GM12872 (cell line): Measurements from ENCODE around the gene ZDHHC1.
A peak's percentile ranks its signal among the peaks of the same experiment; 100 is the strongest.

Experiments used
- TF ChIP-seq, protein P1 (sequence below): IDR thresholded peaks from 3 replicates; pipeline ENCODE4 v1.5.1; 2011; ENCODE audit warnings: low read depth, mild to moderate bottlenecking, low read length, moderate library complexity; ENCODE audit not compliant: insufficient read depth

ZDHHC1 gene

DNA sequence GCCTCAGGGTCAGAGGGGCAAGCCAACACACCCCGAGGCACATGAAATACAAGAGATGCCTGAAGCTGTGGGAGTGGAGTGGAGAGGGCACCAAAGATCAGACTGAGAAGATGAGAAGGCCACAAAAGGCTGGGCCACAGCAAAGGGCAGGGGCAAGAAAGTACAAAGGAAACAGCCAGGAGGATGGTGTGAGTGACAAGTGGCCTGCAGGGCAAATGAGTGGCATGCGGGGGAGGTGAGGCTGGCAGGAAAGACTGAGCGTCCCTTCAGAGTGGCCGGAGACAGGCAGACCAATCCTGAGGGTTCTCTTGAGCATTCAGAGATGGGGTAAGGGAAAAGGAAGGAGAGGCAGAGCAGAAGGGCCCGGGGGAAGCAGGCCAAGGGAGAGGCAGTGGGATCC is 37.8 kb upstream of the ZDHHC1 start:
- TF ChIP-seq, protein P1, sequence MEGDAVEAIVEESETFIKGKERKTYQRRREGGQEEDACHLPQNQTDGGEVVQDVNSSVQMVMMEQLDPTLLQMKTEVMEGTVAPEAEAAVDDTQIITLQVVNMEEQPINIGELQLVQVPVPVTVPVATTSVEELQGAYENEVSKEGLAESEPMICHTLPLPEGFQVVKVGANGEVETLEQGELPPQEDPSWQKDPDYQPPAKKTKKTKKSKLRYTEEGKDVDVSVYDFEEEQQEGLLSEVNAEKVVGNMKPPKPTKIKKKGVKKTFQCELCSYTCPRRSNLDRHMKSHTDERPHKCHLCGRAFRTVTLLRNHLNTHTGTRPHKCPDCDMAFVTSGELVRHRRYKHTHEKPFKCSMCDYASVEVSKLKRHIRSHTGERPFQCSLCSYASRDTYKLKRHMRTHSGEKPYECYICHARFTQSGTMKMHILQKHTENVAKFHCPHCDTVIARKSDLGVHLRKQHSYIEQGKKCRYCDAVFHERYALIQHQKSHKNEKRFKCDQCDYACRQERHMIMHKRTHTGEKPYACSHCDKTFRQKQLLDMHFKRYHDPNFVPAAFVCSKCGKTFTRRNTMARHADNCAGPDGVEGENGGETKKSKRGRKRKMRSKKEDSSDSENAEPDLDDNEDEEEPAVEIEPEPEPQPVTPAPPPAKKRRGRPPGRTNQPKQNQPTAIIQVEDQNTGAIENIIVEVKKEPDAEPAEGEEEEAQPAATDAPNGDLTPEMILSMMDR: no peak

DNA sequence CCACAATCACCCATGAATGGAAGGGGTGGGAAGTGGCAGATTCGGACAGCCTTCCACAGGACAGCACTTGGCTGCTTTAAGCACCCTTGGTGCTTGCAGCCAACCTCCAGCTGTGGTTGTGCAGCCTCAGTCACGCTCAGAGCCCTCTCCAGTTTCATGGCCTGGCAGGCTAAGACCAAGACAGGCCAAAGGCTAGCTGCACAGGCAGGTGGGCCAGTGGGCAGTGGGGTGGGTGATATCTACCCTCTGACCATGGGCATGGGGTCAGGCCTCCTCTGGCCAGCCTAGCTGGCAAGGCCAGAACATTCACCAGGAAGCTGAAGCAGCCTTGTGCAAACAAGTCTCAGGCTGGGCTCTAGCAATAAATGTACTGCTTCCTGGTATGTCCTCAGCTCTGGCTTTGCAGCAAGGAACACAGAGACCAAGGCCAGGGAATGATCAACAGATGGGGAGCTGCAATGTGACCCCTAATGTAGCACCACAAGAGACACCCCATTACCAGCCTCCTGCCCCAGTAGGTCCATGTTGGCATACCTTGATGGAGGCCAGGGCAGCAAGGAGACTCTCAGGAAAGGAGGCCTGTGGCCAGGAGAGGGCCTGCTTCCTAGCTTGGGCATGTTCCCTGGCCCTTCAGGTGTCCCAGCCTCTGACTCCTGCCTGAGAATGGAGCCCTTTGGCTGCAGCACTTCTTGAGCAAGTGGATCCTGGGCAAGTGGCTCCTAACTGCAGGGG is 35.6 kb upstream of the ZDHHC1 start:
- TF ChIP-seq, protein P1: no peak

DNA sequence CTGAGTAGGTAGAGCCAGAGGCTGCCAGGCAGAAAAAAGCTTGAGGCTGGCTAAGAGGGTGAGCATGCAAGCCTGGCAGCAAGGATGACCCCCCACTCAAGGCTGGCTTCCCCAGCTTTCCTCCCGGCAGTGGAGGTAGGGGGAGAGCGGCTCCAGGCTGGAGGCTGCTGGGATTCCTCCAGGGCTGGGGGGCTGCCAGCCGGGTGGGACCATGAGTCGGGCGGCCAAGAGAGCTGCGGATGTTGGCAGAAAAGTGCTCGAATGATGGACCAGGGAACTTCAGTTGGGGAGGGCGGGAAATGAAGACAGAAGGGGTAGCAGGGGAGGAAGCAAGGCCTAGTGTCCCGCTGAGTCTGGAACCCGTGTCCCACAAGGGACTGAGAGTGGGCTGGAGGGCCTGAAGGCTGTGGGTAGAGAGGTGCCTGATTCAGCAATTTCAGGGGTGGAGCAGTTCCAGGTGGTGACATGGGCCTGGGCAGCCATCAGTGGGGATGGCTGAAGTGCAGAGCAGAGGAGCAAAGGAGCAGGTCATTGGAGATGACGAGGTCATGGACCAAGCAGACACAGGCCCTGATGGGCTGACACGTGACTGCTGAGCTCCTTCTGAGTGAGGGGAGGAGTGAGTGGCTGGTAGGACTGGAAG is 34.9 kb upstream of the ZDHHC1 start:
- TF ChIP-seq, protein P1: no peak

DNA sequence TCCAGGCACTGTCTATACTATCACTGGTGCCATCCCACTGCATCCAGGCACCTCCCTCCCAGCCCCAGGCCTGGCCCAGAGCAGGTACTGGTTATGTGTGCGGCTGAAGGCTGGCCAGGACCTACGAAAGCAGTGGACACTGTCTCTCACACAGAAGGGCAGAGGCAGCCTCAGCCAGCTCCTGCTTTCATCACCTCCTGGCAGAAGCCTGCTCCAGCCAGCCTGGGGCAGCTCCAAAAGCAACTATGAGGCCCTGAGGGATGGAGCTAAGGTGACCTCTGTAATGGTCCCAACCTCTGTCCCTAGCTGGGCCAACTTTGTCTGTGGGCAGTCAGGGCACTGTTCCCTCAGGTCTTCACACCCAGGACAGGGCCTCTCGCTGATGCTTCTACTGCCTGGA is 33.5 kb upstream of the ZDHHC1 start:
- TF ChIP-seq, protein P1: no peak

DNA sequence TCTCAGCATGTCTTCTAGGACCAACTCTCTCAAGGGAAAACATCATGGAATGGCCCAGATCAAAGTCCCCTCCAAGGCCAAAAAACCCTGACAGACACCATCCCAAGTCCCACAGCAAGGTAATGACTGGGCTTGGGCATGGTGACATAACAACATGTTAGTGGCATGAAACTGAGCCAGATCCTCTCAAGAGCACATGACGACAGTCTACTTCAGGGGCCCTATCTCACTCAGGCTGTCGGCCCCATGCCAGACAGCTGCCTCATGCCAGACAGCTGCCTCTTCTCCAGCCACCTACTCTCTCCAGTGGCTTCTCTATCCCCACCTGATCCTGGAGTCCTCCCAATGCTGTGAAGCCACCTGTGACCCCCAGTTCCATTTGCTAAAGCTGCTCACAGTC is 33.1 kb upstream of the ZDHHC1 start:
- TF ChIP-seq, protein P1: no peak

DNA sequence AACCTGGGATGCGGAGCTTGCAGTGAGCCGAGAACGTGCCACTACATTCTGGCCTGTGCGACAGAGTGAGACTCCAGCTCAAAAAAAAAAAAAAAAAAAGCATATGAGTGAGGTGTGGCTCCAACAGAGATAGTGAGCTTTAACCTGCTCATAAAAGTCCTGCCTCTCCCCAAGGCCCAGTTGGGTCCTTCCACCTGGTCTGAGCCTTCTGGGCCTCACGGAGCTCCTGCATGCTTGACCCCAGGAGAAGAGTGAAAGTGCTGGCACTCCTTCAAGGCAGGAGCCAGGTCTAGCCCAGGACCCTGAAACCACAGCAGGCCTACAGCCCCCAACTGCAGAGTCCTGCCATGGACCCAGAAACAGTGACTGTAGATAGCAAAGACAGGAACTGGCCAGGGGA is 32.3 kb upstream of the ZDHHC1 start:
- TF ChIP-seq, protein P1: no peak

DNA sequence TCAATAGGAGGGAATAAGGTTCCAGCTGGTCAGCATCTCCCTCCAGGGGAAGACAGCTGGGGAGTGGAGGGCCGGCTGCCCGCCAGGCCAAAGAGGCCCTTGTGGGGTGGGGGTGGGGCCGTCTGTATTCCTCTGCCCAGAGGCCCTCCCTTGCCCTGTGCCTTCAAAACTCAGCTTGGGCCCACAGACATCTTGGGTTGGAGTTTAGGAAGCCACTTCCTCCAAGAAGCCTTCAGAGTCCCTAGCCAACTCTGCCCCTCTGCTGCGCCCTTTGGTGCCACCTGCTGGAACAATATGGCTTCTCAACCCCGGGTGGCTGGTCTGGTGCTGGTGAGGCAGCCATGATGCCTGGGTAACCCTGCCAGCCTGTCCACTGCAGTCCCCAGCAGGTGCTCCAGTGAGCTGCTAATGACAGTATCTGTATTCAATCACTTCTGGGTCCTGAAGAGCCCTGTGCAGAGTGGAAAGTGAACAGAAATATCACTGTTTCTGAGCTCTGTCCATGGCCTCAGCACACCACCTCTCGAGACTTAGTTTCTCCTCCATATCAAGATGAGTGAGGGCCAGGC is 31.3 kb upstream of the ZDHHC1 start:
- TF ChIP-seq, protein P1: peak; percentile 86
